ENCODE data around the gene DCTN4.

GRCh38 chr5:150675069-150675468 is 83.7 kb downstream of the DCTN4 start:
- TF ChIP-seq CTCF (IDR thresholded peaks at IDR 0.05), result no peak
- no peak for TF ChIP-seq POLR2A (IDR thresholded peaks at IDR 0.05)

Data from thyroid gland (tissue), 4 donors.